Bronchial epithelial cell (primary cell): ENCODE data around the gene KL. TPM values are rescaled to one million over a fixed set of nuclear protein-coding genes. Genes with fewer than 3 reads are reported as not detected.

Experiments
- DNase-seq: peaks from one replicate; pipeline ENCODE4 v3.0.0-alpha.2; 2010; ENCODE audit warnings: low read depth
- FAIRE-seq: peaks from 2 replicates; lab custom pipeline; 2011; peaks lifted over from hg19 to GRCh38; lab: Jason Lieb, UNC
- H3K27me3 ChIP-seq: 2 replicates; pipeline ENCODE4 v1.5.1; 2011; ENCODE audit warnings: low read length; ENCODE audit not compliant: control insufficient read depth, insufficient read depth
- H3K36me3 ChIP-seq: 2 replicates; pipeline ENCODE4 v1.5.1; 2011; ENCODE audit warnings: low read length; ENCODE audit not compliant: control insufficient read depth, insufficient read depth
- H3K4me3 ChIP-seq: 2 replicates; pipeline ENCODE4 v1.5.1; 2011; ENCODE audit warnings: mild to moderate bottlenecking, low read depth, low read length, control low read depth
- CTCF ChIP-seq: IDR thresholded peaks from 2 replicates; pipeline ENCODE4 v1.5.1; 2011; ENCODE audit warnings: mild to moderate bottlenecking, moderate library complexity, low read length, control low read depth, inconsistent platforms; ENCODE audit not compliant: insufficient read depth, severe bottlenecking
- total RNA-seq: library from RNA; depleted of rRNA; stranded (reverse); fragments of >200 nt; gene quantifications from 2 replicates; pipeline ENCODE4 v1.2.1, GENCODE V29; 2014

The KL gene
- total RNA-seq, 1 donor from 2014 or later = not detected

DNA sequence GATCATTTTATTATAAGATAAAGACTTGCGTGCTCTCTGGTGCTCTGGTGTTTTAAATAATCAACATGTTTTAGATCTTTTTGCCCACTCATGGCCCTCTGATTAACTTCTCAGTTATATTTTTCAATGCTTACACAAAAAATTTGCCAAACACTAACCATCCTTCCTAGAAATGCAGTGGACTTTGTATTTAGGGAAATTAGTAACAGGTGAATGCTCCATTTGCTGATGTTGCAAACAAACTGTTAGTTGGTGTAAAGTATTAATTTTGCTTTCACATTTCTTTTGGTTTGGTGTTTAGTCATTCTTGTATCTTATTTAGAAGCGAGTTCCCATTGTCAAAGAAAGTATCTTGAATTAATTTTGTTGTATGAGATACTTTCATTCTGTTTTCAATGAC, 2.7 kb downstream of the KL start:
- H3K27me3 ChIP-seq = peaks cover 26% of the 10 kb centered on the region
- no peaks in the 10 kb centered on the region for H3K36me3 ChIP-seq
- no peak for TF ChIP-seq CTCF
- no peak overlapping the region for H3K4me3 ChIP-seq
- DNase-seq (no peak), FAIRE-seq (no peak)

DNA sequence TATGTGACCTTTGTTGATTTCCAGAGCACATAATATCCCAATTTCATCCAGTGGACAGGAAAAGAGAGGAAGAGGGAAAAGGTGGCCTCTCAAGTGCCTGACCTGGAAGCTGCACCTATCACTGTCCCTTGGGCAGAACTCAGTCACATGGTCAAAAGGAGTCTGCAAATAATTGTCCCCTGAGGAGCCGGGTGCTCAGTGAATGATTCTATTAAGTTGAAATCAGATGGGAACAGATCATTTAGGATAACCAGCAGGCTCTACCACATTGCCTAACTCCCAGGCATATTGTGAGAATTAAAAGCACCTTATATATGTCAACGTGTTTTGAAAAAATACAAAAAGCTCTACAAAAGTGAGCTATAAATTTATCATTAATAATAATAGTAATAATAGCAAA, 6.8 kb downstream of the KL start:
- Histone ChIP-seq H3K4me3 (no peak overlapping the region), H3K36me3 (no peaks in the 10 kb centered on the region), H3K27me3 (peaks cover 14% of the 10 kb centered on the region)
- TF ChIP-seq CTCF = no peak
- DNase-seq (no peak), FAIRE-seq (no peak)

- Histone ChIP-seq H3K27me3 (peaks cover 12% of the 10 kb centered on the region), H3K4me3 (no peak overlapping the region), H3K36me3 (no peaks in the 10 kb centered on the region)
- no peak for TF ChIP-seq CTCF
- FAIRE-seq = no peak
- DNase-seq = no peak
Observed at GRCh38 chr13:33025220-33025744, 9.1 kb downstream of the KL start.

- no peaks in the 10 kb centered on the region for H3K36me3 ChIP-seq
- FAIRE-seq (no peak), DNase-seq (no peak)
- no peak for TF ChIP-seq CTCF
- no peak overlapping the region for H3K4me3 ChIP-seq
- peaks cover 10% of the 10 kb centered on the region for H3K27me3 ChIP-seq
Observed at GRCh38 chr13:33026489-33027152, 10.4 kb downstream of the KL start.

DNA sequence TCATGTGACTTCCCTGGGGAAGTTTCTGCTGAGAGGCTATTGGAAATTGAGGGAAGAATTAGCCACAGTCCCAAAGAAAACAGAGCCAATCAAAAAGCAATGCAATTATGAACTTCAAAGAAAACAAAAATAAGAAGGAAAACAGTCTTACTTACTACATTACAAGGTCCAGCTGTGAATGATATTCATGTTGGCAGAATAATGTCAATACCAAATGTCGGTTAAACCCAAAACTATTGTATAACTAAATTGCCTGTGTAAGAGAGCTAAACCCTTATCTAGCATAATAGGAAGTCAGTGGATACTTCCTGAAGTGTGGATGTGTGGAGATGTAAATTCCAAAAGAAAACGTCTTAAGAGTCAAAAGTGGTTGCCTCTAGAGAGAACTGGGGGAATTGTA, 12.4 kb downstream of the KL start:
- TF ChIP-seq CTCF = no peak
- DNase-seq = no peak
- FAIRE-seq = no peak
- peaks cover 5% of the 10 kb centered on the region for H3K27me3 ChIP-seq
- no peaks in the 10 kb centered on the region for H3K36me3 ChIP-seq
- H3K4me3 ChIP-seq = no peak overlapping the region

GRCh38 chr13:33031277-33031676, 15.1 kb downstream of the KL start:
- no peaks in the 10 kb centered on the region for H3K36me3 ChIP-seq
- FAIRE-seq (no peak), DNase-seq (no peak)
- no peak for TF ChIP-seq CTCF
- no peak overlapping the region for H3K4me3 ChIP-seq
- H3K27me3 ChIP-seq = peaks cover 2% of the 10 kb centered on the region
